NCI-H1092 (cell line): ENCODE measurements around the gene NR4A3.
A peak's percentile ranks its signal among the peaks of the same experiment; 100 is the strongest.

Source experiments
- DNase-seq: peaks from one replicate; lab custom pipeline; 2025; lab: John Stamatoyannopoulos, UW

NR4A3 gene

DNA sequence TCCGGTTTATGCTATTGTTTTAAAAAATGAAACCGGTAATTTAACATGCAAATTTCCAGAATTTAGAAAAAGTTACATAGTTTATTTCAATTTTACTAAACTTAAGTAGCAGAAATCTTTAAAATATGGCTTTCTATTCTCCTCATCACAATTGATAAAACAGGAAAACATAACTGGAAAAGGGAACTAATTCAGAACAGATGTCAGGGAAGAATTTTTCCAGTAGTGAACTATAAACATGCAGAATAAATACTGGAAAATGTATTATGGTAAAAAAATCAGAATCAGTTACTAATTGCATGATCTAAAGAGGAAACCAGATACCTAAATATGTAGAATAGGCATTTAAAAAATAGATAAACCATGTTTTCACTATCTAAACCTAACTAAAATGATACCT lies 7.3 kb upstream of the NR4A3 start:
- no peak for DNase-seq

DNA sequence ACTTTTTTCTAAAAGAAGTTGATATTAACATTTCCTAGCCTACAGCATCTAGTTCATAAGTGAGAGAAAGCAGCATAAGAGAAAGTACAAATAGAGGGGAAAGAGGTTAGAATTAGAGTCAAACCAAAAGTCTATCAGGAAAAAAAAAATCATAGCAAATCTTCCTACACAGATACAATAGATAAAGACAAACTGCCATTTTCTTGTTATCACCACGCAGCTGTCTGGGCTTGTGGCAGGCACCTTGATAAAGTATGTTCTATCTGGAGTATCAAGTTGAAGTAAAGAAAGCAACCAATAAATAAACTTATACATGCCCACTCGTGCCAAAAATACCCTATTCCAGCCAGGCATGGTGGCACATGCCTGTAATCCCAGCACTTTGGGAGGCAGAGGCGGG lies 5.3 kb upstream of the NR4A3 start:
- no peak for DNase-seq

DNA sequence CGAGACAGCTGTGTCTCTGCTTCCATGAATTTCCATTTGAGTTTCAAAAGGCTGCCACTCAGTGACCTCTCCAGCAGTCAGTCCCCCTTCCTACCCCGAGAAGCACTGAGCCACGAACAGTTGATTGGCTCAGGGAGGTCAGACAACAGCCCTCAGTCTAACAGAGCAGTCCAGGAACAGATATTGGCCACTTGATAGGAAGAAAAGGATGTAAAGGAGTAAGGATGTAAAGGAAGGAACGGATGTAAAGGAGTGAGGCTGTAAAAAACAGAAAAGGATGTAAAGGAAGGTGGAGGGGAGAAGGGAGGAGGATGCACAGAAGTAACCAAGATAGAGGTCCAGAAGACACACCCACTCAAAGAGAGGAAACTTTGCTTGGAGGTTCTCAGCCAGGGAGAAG lies 3.2 kb upstream of the NR4A3 start:
- DNase-seq = no peak

DNA sequence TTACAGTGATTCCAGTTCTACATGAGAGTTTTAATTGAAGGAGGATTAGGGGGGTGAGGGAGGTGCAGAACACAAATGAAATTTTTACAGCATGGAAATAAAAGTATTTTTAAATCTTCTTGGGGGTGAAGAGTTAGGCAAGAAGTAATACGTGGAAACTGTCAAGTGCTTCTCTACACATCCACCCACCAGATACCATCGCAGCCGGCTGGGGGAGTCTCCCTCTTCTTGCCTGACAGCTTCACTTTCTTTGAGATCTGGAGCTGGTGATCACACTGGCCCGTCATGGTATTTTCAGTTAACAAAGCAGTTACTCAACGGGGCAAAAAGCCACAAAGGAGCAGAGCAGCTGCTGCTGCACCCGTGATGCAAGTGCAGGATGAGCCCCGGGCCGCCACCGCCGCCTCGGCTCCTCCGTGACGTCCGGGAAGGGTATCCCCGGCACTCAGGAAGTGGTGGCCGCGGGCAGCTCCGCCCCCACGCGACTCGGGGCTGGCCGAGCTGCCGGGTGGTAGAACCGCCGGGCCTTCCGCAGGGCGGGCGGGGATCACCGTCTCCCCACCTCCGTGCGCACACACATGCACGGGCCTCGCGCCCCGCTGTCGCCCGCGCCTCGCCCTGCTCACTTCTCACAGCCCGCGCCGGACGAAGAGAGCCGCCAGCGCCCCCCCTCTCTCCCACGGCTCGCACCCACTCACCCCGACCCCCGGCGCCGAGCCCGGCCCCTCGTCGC lies 2.4 kb upstream of the NR4A3 start:
- DNase-seq = peak; percentile 64

DNA sequence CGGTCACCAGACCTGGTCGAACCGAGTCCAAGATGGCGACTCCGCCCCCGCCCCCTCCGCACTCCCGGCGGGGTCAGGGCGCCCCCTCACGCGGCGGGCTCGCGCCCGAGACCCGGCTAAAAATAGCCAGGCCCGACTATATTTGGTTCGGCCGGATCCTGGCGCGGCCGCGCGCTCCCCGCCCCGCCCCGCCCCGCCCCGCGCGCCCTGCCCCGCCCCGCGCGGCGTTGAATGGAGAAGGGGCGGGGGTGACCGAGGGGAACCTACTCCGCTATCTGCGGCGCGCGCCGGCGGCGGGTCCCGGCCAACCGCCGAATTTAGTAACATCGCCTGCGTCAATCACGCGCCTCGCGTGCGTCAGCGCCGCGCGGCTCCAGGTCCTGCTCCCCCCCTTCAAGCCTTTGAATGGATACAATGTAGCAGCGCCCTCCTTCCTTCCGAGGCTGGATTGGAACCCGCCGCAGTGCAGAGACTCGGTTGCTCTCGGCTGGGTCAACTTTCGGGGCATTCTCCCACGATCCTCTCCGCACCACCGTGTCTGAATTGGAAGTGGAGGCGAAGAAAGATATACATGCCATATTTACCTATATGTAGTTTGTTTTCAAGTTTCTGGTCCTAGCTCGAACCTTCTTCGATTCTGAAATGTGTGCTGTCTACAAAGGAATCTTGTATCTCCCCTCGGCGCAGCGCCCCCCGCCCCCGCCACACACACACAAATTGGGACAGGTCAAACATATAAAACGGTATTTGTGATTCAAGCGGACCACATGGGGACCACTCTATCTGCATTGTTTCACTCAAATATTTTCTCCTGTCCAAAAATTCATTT lies 1.6 kb upstream of the NR4A3 start:
- peak; percentile 94 for DNase-seq

DNA sequence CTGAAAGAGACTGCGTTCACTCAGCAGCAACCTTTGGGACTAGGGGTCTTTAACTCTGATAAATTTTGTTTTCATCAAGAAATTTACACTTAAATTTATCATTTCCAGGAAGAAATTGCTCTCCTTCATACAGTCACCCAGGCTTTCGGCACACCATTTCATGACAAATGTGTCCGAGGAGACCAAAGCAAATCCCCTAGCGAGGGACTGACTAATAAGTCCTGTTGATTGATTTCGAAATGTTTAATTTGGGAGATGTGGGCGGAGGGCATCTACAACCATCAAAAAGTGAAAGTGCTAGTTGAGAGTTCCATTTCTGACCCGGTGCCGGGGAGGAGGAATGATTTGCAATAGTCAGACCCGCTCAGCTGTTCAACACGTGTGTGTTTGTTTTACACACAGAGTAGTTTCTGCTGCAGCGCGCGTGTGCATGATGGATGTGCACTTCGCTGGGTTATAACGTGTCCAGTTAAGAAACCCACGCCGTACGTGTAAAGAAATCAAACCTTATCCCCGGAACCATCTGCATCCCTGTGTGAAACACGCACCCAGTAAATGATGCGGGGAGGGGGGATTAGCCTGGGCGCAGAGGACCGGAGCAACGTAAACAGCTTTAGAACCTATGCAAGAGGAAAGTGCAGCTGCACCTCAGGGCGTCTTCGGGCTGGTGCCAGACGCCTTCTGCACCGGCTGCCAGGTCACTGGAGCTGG lies 845 bp upstream of the NR4A3 start:
- peak; percentile 11 for DNase-seq

DNA sequence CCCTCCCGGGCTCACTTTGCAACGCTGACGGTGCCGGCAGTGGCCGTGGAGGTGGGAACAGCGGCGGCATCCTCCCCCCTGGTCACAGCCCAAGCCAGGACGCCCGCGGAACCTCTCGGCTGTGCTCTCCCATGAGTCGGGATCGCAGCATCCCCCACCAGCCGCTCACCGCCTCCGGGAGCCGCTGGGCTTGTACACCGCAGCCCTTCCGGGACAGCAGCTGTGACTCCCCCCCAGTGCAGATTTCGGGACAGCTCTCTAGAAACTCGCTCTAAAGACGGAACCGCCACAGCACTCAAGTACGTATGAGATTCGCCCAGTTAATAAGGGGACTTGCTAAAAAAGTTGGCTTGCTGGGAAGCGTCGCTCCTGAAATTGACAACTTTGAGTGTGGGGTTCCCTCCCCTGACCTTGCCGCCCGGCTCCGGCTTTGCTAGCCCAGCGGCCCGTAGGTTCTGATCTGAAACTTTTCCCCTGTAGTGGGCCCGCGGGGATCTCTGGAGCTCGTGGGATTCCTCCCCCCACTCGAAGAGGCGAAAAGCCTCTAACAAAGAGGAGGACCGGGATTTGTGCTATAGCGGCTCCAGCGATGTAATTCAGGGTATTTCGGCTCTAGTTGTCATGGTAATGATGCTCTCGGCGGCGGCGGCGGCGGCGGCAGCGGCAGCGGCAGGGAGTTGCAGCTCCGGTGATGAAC lies 572 bp downstream of the NR4A3 start:
- peak; percentile 24 for DNase-seq

DNA sequence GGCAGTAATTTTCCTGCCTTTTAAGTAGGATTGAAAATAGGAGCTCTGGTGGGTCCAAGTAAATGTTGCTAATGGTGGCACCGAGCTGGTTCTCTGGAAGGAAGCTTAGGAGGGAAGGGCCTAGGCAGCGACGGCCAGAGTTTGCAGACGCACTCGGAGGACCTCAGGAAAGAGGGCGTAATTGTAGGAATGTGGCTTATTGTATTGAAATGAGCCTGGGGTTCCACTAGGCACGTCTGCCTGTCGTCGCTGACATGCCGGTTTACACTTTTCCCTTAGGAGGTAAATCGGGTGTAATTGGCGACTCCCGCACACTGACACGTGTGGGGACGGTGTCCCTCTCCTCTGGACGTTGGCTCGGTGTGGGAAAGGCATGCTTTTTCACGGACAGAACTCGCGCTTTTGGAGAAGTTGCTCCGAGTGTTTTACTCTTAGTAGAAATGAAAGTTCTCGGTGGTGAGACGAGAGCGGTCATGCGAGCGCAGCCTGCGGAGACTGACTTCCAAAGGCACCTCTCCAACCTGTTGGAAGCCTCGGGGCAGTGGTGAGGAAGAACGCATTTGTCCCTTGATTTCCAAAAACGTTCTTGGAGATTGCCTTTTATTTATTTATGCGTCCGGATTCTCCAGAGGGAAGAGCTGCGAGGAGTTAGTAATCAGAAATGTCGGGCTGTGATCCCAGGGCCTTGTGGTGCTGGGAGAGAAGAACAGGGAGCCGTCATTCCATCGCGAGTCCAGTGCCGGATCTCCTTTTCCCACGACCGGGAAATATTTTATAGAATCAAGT lies 1.3 kb downstream of the NR4A3 start:
- no peak for DNase-seq

DNA sequence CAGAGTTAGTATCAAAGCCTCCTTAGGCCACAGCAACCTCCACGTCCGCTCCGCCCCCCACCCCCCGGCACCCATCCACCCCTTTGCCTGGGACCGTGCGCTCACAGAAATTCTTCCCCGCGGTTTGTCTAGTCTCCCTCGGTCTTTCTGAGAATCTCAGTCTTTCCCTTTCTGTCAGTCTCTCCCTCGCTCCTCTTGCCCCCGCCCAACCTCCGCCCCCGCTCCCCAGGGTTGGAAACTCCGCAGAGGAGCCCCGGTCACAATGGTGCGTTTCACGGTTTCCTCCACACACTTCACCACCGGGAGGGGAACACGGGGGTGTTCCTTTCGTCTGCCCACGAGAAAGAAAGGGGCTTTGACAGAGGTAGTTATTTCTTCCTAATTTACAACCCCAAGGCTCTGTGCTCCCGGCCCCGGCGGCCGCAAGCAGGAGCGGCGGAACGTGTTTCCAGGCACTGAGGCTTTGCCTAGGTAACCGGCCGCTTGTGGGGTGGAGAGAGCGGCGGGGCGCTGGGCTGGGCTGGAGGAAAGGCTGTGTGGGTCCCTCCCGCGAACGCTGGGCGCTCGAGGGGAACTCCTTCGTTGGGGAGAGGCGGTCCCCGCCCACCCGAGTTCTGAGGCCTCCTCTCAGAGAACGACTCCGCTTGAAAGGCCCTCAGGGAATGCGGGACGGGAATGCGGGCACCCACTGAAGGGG lies 2.1 kb downstream of the NR4A3 start:
- DNase-seq = no peak

DNA sequence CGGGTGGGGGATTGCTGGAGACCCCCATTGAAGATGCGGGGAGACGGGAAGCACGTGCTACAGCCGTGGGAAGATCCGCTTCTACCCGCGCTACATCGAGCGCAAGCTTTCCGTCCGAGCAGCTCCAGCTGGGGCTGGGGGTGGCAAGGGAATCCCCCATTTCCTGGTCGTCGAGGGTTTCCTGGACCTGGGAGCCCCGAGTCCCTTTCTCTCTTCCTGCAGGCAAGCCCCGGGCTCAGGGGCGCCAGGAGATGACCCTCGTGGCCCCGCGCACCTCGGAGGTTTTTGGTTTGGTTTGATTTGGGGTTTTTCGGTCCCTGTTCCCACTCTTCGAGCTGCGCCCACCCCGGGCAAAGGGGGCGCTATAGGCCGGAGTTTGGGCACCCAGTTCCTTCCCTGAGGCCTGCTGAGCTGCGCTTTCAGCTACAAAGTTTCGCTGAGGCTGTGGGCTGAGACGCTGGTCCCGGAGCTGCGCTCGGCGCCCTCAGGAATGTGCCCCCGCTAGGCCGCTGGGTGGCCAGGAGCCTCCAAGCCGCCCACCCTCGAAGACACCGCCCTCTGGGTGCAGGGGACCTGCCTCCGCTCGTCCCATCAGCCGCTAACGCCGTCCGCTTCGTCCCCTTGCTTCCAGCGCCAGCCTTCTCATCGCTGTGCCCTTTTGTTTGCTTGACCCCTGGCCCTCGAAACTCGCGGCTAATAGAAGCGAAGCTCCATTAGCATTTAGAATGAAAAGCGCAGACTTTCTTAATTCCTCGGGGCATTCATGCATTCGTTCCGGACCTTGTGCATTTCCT lies 2.9 kb downstream of the NR4A3 start:
- DNase-seq = no peak

DNA sequence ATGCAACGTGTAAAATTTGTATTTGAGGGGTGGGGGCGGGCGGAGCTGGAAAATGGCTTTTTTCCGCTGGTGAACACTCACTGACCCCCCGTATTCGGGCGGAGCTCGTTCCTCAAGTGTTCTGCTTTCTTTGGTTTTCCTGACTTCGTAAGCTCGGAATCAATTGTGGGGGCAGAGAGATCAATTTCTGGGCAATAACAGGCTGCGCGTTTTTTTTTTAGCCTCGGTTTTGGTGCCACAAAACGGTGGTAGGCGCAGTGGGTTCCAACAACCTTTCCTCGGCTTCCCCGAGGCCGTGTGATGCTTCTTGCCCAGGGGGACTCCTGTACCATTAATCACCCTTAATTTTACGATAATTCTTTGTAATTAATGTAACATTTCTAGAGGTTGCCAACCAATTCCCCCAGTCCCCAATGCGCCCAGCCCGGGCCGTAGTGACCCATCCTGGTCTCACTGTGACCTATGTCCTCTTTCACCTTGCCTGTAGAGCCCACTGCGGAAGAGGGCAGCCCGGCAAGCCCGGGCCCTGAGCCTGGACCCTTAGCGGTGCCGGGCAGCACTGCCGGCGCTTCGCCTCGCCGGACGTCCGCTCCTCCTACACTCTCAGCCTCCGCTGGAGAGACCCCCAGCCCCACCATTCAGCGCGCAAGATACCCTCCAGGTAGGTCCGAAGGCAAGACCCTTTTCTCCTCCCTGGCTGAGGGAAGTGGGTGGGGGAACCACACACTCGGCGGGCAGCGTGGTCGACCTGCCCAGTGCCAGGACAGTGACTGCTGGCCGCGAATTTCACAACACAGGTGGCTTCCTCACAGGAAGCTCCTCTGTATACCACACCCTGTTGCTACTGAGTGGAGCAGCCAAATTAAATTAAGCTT lies 3.7 kb downstream of the NR4A3 start:
- DNase-seq = no peak

DNA sequence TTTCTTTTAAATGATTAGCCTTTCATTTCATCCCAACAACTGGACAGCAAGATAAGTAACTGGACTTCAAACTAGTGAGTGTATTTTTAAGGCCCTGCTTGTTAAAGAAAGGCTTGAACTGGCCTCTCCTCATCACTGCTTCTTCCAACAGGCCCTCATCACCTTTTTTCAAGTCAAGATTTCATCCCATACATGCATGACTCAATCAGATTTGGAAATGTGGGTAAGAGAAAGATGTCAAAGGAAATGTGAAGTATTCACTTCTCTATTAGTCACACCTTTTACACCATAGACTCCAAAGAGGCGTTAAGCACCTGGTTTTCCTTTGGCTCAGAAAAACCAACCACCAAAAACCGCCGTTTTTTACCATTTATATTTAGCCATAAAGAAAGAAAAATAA lies 4.9 kb downstream of the NR4A3 start:
- DNase-seq = no peak

DNA sequence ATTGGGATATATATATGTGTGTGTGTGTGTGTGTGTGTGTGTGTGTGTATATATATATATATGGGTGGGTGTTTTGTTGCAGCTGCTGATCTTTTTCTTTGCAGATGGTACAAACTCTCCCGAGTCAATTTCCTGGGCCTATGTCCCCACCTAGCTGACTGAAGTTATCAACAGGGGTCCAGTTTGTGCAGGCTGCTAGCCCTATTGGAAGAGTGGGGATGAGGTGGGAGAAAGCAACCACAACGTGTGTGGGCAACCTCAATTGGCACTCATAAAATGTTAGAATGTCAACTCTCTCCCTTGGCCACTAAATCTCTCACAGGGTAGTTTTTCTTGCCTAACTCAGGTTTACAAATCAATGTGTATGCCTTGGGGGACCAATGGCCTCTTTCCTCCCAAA lies 5.6 kb downstream of the NR4A3 start:
- DNase-seq = no peak

DNA sequence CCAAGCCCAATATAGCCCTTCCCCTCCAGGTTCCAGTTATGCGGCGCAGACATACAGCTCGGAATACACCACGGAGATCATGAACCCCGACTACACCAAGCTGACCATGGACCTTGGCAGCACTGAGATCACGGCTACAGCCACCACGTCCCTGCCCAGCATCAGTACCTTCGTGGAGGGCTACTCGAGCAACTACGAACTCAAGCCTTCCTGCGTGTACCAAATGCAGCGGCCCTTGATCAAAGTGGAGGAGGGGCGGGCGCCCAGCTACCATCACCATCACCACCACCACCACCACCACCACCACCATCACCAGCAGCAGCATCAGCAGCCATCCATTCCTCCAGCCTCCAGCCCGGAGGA lies 6.3 kb downstream of the NR4A3 start:
- no peak for DNase-seq

DNA sequence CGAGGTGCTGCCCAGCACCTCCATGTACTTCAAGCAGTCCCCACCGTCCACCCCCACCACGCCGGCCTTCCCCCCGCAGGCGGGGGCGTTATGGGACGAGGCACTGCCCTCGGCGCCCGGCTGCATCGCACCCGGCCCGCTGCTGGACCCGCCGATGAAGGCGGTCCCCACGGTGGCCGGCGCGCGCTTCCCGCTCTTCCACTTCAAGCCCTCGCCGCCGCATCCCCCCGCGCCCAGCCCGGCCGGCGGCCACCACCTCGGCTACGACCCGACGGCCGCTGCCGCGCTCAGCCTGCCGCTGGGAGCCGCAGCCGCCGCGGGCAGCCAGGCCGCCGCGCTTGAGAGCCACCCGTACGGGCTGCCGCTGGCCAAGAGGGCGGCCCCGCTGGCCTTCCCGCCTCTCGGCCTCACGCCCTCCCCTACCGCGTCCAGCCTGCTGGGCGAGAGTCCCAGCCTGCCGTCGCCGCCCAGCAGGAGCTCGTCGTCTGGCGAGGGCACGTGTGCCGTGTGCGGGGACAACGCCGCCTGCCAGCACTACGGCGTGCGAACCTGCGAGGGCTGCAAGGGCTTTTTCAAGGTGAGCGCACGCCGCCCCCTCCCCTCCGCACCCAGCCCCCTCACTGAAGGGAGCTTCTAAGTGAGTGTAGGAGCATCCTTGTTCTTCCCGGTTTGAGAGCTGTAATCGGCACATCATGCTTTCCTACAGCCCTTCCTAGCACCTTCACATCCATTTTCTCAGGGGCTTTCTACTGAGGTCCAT lies 6.9 kb downstream of the NR4A3 start:
- no peak for DNase-seq

DNA sequence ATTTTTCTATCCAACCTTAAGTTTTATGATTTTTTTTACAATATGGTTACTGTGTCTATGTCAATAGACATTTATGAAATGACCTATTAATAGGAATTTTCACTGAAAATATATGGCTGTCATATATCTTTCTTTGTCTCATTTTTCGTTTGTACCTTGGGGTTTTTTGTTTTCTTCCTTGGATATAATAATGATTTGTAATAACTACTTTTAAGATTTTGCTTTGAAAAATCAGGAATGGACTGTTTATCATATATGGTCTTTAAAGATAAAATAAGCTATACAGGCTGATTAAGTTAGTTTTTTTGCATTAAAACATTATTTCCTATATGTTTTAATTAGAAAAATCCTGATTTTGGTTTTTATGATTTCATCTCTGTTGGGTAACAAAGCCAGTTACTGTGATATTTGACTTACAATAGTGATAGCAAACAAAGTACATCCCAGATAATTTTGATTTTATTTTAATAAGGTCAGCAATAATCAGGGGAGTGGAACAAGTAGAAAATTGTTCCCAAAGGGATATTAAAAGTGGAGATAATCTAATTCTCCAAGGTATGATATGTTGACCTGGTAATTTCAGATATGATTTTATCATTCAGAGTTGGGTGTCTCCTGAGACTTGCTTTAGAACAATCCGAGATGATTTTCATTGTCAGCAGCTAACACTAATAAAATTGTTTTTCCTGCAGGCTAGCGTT lies 10.3 kb downstream of the NR4A3 start:
- no peak for DNase-seq

DNA sequence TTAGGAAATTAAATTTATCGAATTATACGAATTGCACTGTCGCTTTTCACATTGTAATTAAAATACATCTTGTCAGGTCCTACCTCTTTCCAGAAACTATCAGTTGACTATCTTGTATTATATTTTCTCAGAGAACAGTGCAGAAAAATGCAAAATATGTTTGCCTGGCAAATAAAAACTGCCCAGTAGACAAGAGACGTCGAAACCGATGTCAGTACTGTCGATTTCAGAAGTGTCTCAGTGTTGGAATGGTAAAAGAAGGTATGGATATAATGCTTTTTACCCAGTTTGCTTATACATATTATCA lies 10.8 kb downstream of the NR4A3 start:
- no peak for DNase-seq

DNA sequence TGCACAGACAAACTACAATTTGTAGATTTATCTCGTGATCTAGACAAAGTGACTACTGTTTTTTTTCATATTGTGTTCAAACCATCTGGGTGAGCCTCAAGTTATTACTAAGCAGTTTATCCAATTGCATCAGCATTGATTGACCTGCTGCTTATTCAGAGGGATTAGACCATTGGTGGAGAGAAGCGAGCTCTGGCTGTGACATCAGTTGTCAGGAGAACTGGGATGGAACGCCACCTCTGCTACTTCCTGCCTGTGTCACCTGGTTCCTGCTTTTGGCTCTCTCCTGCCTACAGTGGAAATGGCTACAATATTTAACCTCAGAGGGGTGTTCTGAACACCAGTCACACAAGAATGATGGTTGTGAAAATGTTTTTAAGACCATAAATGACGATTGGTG lies 12.1 kb downstream of the NR4A3 start:
- no peak for DNase-seq
